Epithelial cell of prostate (primary cell): ENCODE data around the gene ITIH1.
"Not testable (repeated sequence)": the region's sequence is repeated elsewhere in the genome, so short reads cannot be mapped to it uniquely, and the experiment has no call there.

Experiments used
- DNase-seq: peaks from one replicate; pipeline ENCODE4 v3.0.0-alpha.2; 2011; ENCODE audit warnings: low read depth, low spot score
- H3K27ac ChIP-seq: fragments of 450-650 bp; 2 replicates; pipeline ENCODE4 v1.5.1; 2017; ENCODE audit warnings: mild to moderate bottlenecking

ITIH1 gene

DNA sequence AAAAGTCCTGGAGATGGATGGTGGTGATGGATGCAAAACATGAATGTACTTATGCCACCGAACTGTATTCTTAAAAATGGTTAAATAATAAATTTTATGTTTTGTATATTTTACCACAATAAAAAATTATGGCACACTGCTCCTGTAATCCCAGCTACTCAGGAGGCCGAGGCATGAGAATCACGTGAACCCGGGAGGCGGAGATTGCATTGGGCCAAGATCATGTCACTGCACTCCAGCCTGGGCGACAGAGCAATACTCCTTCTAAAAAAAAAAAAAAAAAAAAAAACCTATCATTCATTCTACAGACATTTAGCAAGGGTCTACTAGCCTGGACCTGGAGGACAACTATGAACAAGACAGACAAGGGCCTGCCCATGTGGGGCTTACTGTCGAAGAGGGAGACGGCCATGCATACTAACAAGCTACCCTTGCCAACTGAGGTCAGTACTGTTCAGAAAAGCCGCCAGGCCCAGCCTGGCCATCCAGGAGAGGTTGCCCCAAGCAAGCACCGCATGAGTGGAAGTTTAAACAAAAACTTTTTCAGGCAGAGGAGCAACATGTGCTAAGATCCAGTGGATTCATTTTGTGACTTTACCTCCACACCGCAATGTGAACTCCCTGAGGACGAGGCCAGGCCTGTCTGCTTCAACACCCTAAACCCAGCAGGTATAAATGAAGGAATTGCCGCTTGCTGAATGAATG, 3.9 kb upstream of the ITIH1 start:
- DNase-seq, result no peak
- H3K27ac ChIP-seq, result no peak overlapping the region

DNA sequence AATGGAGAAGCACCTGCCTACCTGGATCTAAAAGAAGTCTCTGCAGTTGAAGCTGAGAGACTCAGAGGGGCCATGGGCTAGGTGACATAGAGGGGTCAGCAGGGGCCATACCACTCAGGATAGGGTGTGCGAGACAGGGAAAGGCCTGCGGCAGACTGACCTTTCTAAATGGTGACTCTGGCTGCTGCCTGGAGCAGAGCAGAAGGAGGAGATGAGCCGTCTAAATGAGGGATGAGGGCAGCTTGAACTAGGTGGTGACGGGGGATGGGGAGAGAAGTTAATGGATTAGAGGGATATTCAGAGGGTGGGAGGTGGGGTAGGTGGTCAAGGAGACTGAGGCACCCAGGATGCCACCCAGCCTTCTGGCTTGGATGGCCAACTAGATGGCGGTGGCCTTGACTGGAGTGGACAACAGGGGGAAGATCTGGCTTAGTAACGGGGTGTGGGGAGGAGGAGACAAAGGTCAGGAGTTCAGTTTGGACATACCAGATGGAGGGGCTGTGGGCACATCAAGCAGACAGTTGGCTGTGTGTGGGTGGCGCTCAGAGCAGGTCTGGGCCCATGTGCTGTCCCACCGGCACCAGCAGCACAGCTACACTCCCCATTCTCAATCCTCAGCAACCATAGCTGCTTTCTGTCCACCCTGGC, 3.2 kb upstream of the ITIH1 start:
- H3K27ac ChIP-seq, result no peak overlapping the region
- DNase-seq, result no peak

DNA sequence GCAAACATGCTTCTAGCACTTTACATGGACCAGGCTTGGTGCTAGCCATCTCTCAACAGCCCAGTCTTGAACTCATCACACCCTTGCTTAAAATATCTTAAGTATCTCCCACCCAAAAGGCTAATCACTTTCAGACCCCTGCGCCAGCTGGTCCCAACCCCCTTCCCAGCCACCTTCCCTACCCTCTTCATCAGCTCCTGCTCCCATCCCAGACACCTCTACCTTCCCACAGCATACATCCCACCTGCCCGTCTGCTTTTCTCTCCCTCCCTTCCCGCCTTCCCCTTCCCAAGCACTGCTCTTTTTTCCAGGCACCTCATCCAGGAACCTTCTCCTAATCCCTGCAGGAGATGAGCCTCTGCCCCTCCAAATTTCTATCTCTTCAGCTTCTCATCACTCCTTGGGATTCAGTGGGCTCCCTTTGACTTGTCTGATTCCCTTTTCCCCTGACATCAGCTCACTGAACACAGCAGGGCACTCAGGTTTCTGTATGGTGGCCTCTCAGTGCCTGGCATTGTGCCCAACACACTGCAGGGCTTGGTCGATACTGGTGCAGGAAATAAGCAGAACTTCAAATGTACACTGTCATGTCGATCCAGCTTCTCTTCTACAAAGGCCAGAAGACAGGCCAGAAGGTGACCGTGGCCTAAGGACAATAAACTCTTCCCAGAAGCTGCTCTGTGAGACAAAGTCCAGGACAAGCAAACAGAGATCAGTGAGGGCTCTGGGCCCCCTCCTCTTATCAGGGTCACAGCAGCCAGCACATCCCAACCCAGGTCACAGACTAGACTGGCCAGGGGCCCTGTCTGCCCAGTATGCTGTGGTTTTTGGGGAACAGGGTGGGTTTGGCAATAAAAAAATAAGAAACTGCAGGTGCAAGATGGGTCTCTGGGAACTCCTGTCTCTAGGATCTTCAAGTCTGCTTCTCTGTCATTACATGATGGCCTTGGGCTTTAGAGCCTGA, 2.2 kb upstream of the ITIH1 start:
- H3K27ac ChIP-seq, result no peak overlapping the region
- DNase-seq, result no peak

DNA sequence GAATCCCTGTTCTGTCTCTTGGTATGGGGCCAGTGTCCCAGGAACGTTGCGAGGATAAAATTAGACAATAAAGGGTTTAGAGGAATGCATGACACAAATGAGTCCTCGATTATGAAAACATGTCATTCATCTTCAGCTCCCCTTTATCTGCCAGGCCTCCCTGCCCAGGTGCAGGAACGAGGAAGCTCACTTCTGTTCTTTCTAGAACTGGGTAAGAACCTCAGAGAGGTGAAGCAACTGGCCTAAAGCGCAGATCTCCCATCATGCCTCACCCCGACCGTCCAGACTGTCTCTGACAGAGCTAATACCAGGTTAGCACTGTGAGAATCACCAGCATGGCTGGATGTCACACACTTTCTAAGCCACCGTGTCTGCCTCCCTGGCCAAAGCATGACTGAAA, 1.5 kb upstream of the ITIH1 start:
- no peak overlapping the region for H3K27ac ChIP-seq
- no peak for DNase-seq

DNA sequence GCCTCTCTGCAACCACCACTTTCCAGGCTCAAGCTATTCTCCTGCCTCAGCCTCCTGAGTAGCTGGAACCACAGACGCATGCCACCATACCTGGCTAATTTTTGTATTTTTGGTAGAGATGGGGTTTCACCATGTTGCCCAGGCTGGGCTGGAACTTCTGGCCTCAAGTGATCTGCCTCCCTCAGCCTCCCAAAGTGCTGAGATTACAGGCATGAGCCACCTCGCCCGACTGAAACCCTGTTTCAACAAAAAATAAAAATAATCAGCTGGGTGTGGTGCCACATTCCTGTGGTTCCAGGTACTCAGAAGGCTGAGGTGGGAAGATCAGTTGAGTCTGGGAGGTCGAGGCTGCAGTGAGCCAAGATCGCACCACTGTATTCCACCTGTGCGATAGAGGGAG, 913 bp upstream of the ITIH1 start:
- not testable (repeated sequence) for H3K27ac ChIP-seq, DNase-seq

DNA sequence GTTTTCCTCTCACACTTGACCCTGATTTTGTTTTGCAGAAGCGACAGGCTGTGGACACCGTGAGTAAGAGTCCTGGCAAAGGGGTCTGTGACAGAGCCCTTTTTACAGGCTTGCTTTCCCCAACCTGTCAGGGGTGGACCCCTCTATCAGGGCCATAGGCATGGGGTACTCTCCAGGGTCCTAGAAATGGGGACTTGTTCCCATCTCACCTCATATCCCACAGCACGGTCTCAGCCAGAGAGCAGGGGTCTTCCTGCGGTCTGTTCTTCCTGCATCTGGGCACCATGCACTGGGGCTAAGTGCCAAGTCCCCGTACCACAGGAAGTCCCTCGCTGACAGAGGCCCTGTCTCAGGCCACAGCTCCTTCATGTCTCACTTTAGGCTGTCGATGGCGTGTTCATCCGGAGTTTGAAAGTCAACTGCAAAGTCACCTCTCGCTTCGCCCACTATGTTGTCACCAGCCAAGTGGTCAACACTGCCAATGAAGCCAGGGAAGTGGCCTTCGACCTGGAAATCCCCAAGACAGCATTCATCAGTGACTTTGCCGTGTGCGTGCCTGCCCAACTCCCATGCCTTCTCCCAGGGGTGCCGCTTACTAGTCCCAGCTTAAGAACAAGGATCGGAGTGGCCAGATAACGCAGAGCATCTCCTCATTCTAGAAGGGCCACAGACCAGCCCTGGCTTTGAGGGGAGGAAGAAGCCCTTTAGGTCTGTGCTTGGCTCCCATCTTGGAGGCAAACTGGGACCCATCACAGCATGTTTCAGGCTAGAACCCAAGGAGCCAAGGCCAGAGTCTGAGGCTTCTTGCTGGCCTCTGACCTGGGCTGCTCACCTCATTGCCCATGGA, 783 bp downstream of the ITIH1 start:
- no peak overlapping the region for H3K27ac ChIP-seq
- no peak for DNase-seq

DNA sequence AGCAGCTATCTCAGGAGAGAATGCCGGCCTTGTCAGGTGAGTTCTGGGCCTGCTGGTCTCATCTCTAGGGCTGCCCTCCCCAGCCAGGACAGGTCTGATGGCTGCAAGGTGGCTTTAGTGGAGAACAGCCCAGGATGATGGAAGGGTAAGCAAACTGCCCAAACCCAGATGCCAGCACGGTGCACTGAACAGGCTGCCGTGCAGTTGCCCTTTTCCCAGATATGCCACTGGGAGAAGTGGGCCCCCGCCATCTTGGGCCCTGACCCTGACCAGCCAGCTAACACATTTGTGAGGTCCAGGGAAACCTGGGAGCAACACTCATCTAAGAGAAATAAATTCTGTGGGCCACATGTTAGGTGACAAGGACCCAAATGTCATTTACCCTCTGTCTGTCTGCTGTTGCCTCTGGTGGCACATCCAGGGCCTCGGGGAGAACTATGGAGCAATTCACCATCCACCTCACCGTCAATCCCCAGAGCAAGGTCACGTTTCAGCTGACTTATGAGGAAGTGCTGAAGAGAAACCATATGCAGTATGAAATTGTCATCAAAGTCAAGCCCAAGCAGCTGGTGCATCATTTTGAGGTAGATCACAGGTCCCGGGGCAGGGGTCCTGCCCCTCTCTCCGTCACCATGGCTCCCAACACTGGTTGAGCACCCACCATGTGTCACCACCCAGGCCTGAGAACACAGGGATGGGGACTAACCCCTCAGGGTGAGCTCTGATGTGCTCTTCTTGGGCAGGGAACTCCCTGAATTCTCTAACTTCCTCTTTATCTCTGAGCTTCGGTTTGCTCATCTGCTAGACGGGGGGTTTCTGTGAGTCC, 1.8 kb downstream of the ITIH1 start:
- H3K27ac ChIP-seq, result no peak overlapping the region
- DNase-seq, result no peak

DNA sequence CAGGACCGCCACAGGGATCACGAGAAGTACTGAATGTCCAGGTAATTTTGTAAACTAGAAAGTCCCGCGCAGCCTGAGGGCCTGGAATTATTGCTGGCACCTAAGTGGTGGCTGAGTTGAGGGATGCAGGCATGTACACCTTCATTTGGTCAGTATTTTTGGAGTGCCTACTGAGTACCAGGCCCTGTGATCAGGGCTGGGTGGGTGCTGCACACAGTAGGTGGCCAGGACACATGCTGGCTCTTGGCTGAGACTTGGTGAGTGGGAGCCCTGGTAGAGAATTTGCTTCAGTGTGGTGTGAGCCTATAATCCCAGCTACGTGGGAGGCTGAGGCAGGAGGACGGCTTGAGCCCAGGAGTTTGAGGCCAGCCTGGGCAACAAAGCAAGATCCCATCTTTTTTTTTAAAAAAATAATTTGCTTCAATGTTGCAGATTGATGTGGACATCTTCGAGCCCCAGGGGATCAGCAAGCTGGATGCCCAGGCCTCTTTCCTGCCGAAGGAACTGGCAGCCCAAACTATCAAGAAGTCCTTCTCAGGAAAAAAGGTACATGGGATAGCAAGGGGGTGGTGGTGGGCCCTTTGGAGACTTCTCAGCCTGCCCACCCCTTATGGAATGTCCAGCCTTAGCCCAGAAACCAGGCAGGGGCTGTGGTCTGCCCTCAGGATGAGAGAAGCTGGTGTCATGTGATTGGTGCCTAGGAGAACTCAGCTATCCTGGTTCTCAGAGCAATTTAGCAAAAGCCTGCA, 2.6 kb downstream of the ITIH1 start:
- H3K27ac ChIP-seq, result no peak overlapping the region
- no peak for DNase-seq

DNA sequence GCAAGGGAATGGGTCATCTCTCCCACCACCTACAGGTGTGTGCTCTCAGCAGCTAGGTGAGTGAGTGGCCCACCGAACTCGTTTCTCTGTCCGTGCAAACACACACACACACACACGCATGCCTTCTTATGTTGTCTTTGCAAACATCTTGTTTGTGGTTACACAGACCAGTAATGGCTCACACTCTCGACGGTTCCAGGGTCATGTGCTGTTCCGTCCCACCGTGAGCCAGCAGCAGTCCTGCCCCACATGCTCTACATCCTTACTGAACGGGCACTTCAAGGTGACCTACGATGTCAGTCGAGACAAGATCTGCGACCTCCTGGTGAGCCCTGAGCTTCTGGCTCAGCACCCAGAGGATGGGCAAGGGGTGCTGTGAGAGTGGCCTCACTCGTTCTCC, 4.3 kb downstream of the ITIH1 start:
- no peak for DNase-seq
- no peak overlapping the region for H3K27ac ChIP-seq

DNA sequence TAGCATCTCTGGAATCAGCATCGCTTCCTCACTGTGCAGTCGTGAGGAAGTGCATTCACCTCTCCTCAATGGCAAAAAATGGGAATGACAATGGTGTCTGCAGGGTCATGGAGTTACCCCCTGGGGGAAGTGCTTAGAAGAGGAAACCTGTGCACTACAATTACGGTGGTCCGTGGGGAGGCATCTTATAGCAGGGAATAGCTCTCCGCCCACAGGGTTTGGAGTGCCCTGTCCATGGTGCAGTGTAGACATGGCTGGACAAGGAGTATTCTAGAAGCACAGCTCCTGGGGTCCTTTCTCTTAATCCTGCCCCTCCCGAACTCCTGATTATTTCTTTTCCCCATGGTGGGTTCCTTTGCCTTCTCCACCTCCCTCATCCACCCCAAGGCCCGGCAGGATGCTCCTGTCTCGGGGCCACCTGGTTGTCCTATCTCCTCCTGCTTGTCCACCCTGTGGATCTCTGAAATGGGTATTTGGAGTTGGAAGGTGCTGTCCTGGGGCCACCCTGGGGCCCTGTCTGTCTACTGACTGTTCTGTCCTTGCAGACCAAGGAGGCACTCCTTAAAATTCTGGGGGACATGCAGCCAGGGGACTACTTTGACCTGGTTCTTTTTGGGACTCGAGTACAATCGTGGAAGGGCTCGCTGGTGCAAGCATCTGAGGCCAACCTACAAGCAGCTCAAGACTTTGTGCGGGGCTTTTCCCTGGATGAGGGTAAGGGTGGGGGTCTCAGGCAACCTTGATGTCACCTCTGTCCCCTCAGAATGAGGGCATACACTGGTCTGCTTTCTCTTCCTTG, 5.2 kb downstream of the ITIH1 start:
- DNase-seq, result no peak
- no peak overlapping the region for H3K27ac ChIP-seq

DNA sequence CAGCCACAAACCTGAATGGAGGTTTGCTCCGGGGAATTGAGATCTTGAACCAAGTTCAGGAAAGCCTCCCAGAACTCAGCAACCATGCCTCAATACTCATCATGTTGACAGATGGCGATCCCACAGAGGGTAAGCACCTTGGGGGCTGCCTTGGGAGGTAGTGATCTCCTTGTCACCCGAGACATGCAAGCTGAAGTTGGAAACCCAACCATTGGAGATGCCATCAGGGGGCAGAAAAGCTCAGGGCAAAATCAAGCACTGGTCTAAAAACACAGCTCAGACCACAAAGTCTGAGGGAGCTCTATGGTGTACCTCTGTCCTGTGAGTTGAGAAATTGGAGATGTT, 5.8 kb downstream of the ITIH1 start:
- no peak overlapping the region for H3K27ac ChIP-seq
- DNase-seq, result no peak

DNA sequence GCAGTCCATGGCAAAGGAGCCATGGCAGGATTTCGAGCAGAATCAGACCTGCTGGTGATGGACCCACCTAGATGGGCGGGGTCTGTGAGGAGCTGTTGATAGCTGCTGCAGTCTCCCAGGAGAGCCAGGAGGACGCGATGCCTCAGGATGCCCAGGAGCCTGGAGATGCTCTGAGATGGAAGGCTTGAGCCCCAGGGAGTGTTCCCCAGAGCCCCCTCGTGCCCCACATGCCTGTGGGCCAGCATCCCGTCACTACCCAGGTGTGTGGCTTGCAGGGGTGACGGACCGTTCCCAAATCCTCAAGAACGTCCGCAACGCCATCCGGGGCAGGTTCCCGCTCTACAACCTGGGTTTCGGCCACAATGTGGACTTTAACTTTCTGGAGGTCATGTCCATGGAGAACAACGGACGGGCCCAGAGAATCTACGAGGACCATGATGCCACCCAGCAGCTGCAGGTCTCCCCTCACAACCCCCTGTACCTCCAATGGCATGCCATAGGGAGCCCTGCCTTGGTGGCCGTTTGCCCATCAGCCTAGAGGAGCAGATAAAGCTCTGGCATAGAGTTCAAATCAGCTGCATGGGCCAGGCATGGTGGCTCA, 6.7 kb downstream of the ITIH1 start:
- no peak for DNase-seq

DNA sequence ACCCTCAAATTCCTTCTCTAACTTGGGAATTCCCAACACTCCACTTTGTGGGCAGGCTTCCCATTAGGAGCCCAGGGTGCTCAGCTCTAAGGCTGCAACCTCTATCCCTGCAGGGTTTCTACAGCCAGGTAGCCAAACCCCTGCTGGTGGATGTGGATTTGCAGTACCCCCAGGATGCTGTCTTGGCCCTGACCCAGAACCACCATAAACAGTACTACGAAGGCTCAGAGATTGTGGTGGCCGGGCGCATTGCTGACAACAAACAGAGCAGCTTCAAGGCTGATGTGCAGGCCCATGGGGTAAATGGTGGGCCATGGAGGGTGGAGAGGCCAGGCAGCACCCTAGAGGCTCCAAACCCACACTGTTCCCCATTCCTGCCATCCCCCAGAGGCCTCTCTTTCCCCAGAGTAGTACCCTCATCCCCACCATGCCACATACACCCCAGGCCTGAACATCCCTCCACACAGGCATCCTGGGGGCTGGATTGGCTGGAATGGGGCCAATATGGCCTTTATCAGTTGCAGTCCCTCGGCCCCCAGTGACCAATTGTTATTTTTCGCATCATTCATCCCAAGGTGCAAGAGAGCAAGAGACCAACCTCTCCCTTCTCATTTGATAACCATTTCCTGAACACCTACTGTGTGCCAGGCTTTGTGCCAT, 7.7 kb downstream of the ITIH1 start:
- no peak for DNase-seq

More for the DNA sequence above, 6.7 kb downstream of the ITIH1 start:
- H3K27ac ChIP-seq, result no peak overlapping the region

DNA sequence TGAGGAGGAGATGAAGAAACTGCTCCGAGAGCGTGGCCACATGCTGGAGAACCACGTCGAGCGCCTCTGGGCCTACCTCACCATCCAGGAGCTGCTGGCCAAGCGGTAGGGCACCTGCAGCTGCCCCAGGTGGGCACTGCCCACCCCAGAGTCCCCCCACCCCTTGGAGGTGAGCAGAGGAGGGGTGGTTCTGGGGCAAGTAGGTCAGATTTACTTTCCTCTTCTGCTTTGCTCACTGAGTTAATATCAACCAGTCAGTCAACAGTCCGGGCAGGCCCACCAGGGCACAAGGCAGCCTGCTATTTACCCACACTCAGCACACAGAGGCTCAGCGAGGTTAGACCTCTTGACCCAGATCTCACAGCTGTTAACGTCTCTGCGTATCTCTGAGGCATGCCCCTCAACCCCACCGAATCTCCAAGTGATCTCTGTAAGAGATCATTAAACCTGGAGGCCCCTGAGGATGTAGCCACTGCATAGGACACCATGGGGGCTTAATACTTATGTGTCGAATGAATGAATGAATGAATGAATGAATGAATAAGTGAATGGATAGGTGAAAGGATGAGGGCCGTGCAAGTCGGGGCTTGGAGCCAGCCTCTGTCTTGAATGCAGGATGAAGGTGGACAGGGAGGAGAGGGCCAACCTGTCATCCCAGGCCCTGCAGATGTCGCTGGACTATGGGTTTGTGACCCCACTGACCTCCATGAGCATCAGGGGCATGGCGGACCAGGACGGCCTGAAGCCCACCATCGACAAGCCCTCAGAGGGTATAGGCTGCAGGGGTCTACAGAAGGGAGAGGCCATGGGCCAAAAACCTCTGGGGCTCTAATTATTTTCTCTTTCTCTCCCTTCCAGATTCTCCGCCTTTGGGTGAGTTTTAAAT, 9.2 kb downstream of the ITIH1 start:
- DNase-seq, result no peak
- no peak overlapping the region for H3K27ac ChIP-seq

More for the DNA sequence above, 7.7 kb downstream of the ITIH1 start:
- no peak overlapping the region for H3K27ac ChIP-seq

DNA sequence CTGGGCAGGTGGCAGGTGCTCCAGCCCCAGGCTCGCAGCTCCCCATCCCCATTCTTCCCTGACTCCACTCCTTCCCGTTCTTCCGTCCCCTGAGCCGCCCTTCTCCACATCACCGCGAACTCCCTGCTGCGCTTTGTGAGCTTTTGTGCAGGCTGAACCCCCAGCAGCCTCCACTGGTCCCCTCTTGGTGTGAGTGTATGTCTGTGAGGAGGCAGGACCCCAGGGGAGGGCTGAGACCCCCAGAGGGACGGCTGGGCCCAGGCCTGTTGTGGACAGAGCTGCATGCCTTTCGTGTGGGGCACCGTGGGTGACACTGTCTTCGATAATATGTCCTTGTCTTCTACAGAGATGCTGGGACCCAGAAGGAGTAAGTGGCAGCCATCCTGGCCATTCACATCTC, 9.8 kb downstream of the ITIH1 start:
- H3K27ac ChIP-seq, result no peak overlapping the region
- no peak for DNase-seq
